NT2/D1 (cell line): ENCODE results near the gene EPB41L4B.
"Not testable (repeated sequence)": the region's sequence is repeated elsewhere in the genome, so short reads cannot be mapped to it uniquely, and the experiment has no call there.

Source experiments
- DNase-seq: peaks from one replicate; pipeline ENCODE4 v3.0.0-alpha.2; 2011; ENCODE audit warnings: low read depth, low spot score
- H3K27me3 ChIP-seq: 2 replicates; pipeline ENCODE4 v1.6.0; 2011; ENCODE audit warnings: mild to moderate bottlenecking; ENCODE audit not compliant: insufficient read length, insufficient read depth
- H3K36me3 ChIP-seq: 2 replicates; pipeline ENCODE4 v1.6.1; 2011; ENCODE audit warnings: mild to moderate bottlenecking, low read length, mixed read lengths; ENCODE audit not compliant: insufficient read depth, insufficient read length
- H3K4me1 ChIP-seq: 2 replicates; pipeline ENCODE4 v1.5.1; 2011; ENCODE audit not compliant: insufficient read depth, insufficient read length
- H3K4me3 ChIP-seq: 2 replicates; pipeline ENCODE4 v1.5.1; 2011; ENCODE audit warnings: low read depth; ENCODE audit not compliant: insufficient read length
- H3K9ac ChIP-seq: 2 replicates; pipeline ENCODE4 v1.6.0; 2011; ENCODE audit warnings: low read depth; ENCODE audit not compliant: insufficient read length
- H3K9me3 ChIP-seq: 2 replicates; pipeline ENCODE4 v1.5.1; 2011; ENCODE audit warnings: mild to moderate bottlenecking, low read length; ENCODE audit not compliant: insufficient read depth
- SUZ12 ChIP-seq: IDR thresholded peaks from 2 replicates; pipeline ENCODE4 v1.6.1; 2011; ENCODE audit not compliant: insufficient read length, insufficient read depth; ENCODE audit errors: extremely low read depth
- YY1 ChIP-seq: IDR thresholded peaks from 2 replicates; pipeline ENCODE4 v1.6.1; 2011; ENCODE audit not compliant: insufficient read length, insufficient read depth
- ZNF274 ChIP-seq: IDR thresholded peaks from 2 replicates; pipeline ENCODE4 v1.6.1; 2011; ENCODE audit warnings: mild to moderate bottlenecking, low read depth, low read length

EPB41L4B gene

DNA sequence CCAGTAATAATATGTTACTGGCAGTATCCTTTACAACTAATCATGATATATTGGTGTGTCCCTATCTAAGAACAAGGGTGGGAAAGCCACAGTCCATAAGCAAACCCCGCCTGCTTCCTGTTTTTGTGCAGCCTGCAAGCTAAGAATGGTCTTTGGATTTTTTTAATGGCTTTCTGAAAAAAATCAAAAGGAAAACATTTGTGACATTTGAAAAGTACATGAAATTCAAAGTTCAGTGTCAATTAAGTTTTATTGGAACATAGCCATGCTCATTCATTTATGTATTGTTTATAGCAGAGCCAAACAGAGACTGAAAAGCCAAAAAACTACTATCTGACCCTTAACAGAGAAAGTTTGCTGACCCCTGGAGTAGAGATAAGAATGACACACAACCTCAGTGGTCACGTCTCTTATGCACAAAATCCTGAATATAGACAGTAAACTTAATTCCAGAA, 188.3 kb downstream of the EPB41L4B start:
- DNase-seq = no peak
- Histone ChIP-seq H3K4me1 (no peaks in the 10 kb centered on the region), H3K36me3 (no peaks in the 10 kb centered on the region), H3K27me3 (no peaks in the 10 kb centered on the region), H3K9ac (no peak overlapping the region), H3K4me3 (no peak overlapping the region), H3K9me3 (no peaks in the 10 kb centered on the region)
- TF ChIP-seq SUZ12 (no peak), ZNF274 (no peak), YY1 (no peak)

DNA sequence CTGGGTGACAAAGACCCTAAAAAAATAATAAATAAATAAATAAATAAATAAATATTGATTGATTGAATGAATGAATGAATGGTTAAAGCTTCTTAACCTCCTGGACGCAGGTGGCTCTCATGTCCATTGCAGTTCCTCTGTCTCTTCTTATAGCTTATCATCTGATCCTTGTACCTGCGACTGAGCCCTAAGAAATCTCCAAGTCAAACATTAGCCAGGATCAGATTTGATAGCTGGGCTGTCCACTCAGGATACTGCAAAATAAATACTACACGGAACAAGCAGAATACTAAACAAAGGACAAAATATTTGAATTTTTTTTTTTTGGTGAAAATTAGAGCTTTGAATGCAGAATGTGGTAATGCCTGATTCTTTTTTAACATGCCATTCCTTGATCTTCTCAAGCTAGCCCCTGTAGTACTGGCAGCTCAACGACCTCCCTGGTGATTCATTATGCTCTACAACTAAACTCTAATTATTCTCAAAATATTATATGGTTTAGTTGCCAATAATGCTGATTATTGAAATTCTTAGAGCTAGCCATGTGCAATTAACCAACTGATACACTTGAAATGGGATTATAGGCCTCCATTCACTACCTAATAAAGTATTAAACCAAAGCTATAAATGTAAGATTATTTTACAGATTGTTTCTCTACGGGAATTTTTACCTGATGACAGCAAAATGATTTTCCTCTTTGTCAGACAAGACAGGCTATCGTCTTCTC, 191.2 kb downstream of the EPB41L4B start:
- no peaks in the 10 kb centered on the region for H3K9me3 ChIP-seq
- no peak overlapping the region for H3K9ac ChIP-seq
- H3K27me3 ChIP-seq = no peaks in the 10 kb centered on the region
- no peaks in the 10 kb centered on the region for H3K36me3 ChIP-seq
- DNase-seq = no peak
- TF ChIP-seq SUZ12 (no peak), ZNF274 (no peak), YY1 (no peak)
- H3K4me3 ChIP-seq = no peak overlapping the region
- H3K4me1 ChIP-seq = no peaks in the 10 kb centered on the region

DNA sequence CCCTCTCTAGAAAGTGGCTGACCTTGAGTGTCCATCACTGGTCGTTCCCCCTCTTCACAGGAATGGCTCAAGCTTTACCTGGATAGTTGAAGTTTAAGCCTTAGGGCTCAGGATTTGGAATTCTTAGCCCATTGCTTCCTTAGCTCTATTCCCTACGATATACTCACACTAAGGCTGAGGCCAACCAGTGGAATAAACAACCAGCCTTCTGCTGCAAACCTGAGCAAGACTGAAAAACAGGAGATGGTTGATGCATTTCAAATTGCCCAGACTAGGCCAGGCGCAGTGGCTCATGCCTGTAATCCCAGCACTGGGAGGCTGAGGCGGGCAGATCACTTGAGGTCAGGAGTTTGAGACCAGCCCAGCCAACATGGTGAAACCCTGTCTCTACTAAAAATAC, 194.2 kb downstream of the EPB41L4B start:
- not testable (repeated sequence) for H3K27me3 ChIP-seq, DNase-seq, H3K4me1 ChIP-seq, H3K9ac ChIP-seq, H3K4me3 ChIP-seq, H3K9me3 ChIP-seq, H3K36me3 ChIP-seq

DNA sequence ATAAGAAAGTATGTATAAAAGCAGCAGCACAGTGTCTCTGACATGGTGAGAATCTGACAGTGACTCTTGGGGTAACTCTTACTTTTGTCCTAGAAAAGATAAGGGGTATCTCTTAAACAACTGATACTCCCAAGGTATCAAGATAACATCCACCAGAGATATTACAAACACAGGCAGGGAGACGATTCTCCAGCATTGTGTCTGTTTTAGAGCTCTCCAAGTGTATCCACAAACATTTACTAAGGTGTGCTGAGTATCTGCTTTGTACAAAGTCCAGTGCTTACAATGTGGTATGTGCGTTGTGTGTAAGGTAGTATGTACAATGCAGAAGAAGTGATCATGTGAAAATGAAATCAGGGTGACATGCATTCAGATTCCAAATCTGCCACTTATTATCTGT, 196.7 kb downstream of the EPB41L4B start:
- no peaks in the 10 kb centered on the region for H3K4me1 ChIP-seq
- TF ChIP-seq SUZ12 = no peak
- TF ChIP-seq YY1 = no peak
- TF ChIP-seq ZNF274 = no peak
- H3K9ac ChIP-seq = no peak overlapping the region

GRCh38 chr9:109122726-109123621, 197.9 kb downstream of the EPB41L4B start:
- Histone ChIP-seq H3K4me3 (no peak overlapping the region), H3K36me3 (peaks cover 5% of the 10 kb centered on the region), H3K4me1 (no peaks in the 10 kb centered on the region), H3K9me3 (no peaks in the 10 kb centered on the region), H3K27me3 (no peaks in the 10 kb centered on the region), H3K9ac (no peak overlapping the region)
- no peak for TF ChIP-seq ZNF274
- TF ChIP-seq SUZ12 = no peak
- no peak for TF ChIP-seq YY1
- DNase-seq = no peak

More for the DNA sequence above, 196.7 kb downstream of the EPB41L4B start:
- DNase-seq = no peak
- no peaks in the 10 kb centered on the region for H3K9me3 ChIP-seq
- no peaks in the 10 kb centered on the region for H3K27me3 ChIP-seq
- no peaks in the 10 kb centered on the region for H3K36me3 ChIP-seq
- H3K4me3 ChIP-seq = no peak overlapping the region
